ENCODE results near the gene SLC30A2.

Gene SLC30A2

GRCh38 chr1:26020941-26021646, 24.8 kb downstream of the SLC30A2 start:
- no peak for DNase-seq

- no peak for DNase-seq
Measured at GRCh38 chr1:26020330-26020768, 25.6 kb downstream of the SLC30A2 start.

DNA sequence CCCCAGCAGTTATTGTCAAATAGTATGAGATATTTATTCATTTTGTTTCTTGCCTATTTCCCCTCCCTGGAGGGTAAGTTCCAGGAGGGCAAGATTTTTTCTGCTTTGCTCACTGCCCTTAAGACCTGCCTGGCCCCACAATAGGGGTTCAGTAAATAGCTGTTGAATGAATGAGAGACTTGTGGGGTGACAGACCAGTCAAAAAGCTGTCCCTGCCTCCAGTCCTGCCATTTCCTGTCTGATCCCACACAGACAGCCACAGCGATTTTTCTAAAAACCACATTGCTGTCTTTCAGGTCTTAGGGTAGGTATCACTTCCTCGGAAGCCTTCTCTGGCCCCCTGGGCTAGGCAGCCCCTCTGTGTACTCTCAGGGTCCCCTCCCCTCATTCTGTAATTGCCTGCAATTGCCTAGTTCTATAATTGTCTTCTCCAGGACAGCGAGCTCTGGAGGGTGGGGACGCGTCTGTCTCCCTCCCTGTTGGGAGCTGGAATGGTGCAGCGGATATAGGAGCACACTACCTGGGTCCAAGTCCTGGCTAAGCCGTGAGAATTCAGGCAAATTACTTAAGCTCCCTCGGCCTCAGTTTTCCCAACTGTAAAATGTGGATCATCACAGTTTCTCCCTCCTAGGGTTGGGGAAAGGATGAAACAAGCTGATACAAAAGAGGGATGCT, 26.1 kb downstream of the SLC30A2 start:
- DNase-seq, result no peak

DNA sequence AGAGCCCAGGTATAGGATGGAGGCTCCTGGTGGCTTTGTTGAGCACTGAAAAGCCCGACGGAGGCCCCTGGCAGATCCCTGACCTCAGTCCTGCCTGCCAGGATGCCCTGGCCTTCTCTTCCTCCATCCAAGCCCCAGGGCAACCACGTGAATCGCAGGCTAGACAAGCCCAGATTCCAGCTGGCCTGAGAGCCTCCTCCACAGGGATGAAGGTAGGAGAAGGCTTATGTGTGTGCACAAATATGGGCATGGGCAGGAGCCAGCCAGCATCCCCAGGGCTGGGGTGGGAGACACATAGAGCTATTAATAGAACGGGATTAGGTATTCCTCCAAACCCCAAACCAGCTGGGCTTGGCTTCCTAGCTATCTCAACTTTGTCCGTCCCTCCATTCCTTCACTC, 28.3 kb downstream of the SLC30A2 start:
- no peak for DNase-seq

DNA sequence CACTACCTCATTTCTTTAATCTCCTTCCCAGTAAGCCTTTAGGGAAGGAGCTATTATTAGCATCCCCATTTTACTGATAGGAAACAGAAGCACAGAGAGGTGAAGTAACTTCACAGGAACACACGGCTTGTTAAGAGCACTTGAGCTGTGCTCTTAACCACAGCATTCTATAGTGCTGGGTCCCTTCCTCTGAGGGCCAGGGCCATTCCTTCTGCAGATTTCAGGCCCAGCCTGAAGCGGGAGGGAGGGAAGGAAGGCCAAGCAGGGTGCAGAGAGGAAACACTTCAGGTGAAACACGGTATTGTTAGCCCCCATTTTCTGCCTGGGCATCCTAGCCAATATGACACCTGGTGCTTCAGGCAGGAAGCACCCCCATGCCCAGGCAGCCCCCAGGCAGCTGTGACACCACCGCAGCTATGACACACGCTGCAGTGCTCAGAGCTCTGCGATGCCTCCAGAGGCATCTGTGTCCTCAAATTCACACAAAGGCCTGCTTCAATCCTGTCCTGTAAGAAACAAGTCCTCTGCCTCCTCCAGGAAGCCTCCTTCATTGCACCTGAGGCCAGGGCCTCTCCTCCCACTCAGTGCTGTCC, 28.9 kb downstream of the SLC30A2 start:
- DNase-seq, result no peak

- no peak for DNase-seq
Measured at GRCh38 chr1:26016258-26016952, 29.5 kb downstream of the SLC30A2 start.

DNA sequence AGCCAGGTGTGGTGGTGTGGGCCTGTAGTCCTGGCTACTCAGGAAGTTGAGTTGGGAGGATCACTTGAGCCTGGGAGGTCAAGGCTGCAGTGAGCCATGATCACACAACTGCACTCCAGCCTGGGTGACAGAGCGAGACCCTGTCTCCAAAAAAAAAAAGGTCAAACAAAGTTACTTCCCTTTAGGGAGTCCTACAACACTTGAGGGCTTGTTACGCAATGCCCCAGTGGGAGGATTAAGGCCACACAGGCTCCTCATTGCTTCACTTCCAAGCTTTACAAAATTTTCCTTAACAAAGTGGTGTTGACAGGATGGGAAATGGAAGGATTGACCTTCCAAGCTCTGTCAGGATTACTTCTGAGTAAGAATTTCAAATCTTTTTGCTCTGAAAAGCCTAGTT, 30.6 kb downstream of the SLC30A2 start:
- no peak for DNase-seq

GRCh38 chr1:26014179-26014578, 31.7 kb downstream of the SLC30A2 start:
- no peak for DNase-seq

DNA sequence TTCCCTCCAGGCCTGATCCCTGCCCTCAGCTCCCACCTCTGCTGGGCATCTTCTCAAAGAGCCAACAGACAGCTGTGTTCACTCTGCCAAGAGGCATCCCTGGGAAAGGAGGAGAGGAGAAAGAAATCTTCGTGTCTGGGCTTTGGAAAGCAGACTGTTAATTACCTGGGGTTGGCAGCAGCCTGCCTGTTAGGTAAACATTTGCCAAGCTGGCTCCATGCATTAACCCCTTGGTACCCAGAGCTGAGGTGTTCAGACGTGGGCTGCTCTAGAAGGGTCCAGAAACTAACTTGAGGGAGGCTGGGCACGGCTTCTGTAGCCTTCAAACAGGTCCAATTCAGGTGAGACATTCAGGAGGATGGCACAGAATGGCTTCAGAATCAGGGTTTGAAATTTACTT, 33.1 kb downstream of the SLC30A2 start:
- DNase-seq, result no peak

- DNase-seq, result no peak
Measured at GRCh38 chr1:26010825-26011224, 35.1 kb downstream of the SLC30A2 start.

DNA sequence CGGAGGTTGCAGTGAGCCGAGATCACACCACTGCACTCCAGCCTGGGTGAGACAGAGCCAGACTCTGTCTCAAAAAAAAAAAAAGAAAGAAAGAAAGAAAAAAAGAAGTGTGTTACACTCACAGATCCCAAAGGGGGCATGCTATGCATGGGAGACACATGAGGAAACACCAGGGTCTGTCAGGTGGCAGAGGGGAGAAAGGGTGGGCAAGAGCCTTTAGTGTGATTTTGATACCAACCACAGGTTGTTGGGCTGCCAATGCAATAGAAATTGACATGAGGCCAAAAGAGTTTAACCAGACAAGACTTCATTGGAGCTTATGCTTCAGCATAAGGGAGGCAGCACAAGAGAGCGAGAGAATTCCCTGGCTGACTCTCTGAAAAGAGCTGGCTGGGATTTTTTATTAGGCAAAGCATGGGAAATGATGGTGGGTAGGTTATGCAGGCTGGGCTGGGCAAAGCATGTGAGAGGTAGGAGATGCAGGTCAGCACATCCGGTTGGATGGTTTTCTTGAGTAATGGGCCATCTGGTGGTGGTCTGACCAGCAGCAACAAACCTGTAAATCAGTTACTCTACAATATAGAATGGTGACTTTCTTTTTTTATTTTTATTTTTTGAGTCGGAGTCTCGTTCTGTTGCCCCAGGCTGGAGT, 36.0 kb downstream of the SLC30A2 start:
- no peak for DNase-seq

GRCh38 chr1:26006710-26007109, 39.2 kb downstream of the SLC30A2 start:
- no peak for DNase-seq

- no peak for DNase-seq
Measured at GRCh38 chr1:26005434-26006105, 40.3 kb downstream of the SLC30A2 start.

DNA sequence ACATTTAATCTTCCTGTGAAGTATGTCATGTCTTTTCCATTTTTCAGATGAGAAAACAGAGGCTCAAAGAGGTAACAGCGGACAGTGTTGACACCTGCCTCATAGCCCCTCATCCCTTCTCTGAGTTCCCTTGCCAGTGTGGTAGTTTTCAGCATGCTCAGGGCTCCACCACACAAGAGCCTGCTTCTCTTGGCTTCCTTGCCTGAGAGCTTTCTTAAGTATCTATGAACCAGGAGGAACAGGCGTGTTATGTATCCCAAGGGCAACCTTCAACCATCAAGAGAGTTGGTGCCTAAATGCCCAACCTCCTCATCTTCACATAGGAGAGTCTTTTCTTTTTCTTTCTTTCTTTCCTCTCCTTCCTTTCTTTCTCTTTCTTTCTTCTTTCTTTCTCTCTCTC, 42.2 kb downstream of the SLC30A2 start:
- DNase-seq, result no peak

GRCh38 chr1:26003262-26003661, 42.7 kb downstream of the SLC30A2 start:
- no peak for DNase-seq

DNA sequence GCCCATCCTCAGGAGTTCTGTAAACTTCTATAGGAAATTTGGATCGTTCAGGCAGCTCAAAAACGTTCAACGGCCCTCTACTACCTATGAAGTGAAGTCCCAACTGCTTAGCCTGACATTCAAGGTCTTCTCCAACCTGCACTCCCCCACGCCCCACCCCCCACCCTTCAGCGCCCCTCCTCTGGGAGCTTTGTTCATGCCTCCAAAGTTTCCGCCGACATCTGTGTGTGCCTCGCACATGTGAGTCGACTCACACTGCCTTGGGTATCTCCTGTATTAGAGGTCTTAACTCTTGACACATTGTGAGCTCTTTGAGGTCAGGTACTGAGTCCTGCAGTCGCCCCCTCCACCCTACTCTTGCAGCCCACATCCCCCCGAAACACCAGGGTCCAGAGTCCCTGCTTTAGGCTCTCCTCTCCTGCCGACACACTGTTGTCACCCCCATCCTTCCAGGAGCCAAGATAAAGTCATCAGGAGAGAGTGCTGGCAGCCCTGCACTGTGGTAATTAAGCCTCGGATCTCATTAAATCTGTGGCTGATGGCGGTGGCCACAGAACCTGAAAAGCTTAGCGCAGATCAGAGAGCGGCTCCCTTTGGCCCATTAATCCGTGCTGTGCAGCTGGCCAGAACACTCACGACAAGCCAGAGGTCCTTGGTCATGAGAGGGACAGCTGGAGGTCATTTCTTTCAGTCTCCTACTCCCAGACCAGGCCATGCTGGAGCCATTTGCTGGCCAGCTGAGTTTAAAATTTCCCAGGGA, 46.7 kb downstream of the SLC30A2 start:
- no peak for DNase-seq

GRCh38 chr1:25997828-25998761, 47.8 kb downstream of the SLC30A2 start, which contains the start of gene PAFAH2:
PAFAH2 (minus strand) TSS chr1:25998063; CDS start chr1:25990816, 7,247 bp downstream.
- peak; percentile 96 for DNase-seq

GRCh38 chr1:25996966-25997827, 48.7 kb downstream of the SLC30A2 start:
- DNase-seq, result no peak

DNA sequence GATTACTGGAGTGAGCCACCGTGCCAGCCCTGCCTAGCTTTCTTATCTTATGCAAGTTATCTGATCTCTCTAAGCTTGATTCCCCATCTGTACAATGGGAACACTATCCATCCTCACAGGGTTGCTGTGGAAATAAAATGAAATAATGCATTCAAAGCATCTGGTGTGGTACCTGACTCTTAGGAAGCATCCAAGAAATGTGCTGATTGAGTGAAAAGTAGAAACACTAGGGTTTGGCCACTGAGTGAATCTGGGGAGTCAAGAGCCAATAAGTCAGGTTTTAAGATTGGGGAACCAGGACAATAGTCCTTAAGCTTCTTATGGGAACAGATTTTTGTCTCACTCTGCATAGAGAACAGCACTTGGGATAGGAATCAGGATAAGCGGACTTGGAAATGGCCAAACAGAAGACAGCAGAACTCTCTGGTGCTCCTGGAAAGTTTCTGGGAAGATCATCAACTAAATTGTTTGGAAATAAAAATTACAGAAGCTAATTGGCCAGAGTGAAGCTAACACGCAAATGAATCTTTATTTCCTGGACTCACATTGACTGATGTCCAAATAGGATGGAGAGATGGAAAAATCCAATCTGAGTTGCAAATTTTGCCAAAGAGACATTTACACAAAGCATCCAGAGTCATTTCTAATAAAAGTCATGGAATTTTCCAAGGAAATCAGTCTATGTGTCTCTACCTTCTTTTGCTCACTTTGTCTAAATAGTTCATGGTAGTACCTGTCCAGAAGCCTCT, 51.3 kb downstream of the SLC30A2 start:
- DNase-seq, result no peak
